HEK293T (cell line): ENCODE measurements around the gene PLCB1.

ENCODE experiments used
- CTCF ChIA-PET: fragments of 350-600 bp; formaldehyde crosslinking; extraction: SDS; loops from one replicate; lab custom pipeline; 2021; ENCODE audit warnings: antibody characterized with exemption, inconsistent platforms; lab: Yijun Ruan, JAX
- POLR2A ChIA-PET: fragments of 350-600 bp; formaldehyde crosslinking; extraction: SDS; loops from one replicate; lab custom pipeline; 2020; ENCODE audit warnings: antibody characterized with exemption, inconsistent platforms; lab: Yijun Ruan, JAX
- DNase-seq: peaks from one replicate; pipeline ENCODE4 v3.0.0; 2012; ENCODE audit warnings: mixed read lengths; ENCODE audit errors: extremely low spot score
- ARNT ChIP-seq: fragments of 450-650 bp; IDR thresholded peaks from 2 replicates; pipeline ENCODE4 v1.6.1; 2017; ENCODE audit warnings: mild to moderate bottlenecking
- BHLHE40 ChIP-seq: fragments of 450-650 bp; IDR thresholded peaks from 2 replicates; pipeline ENCODE4 v1.6.1; 2016; ENCODE audit warnings: mild to moderate bottlenecking, moderate library complexity, borderline replicate concordance
- CTBP1 ChIP-seq: fragments of 450-650 bp; IDR thresholded peaks from 2 replicates; pipeline ENCODE4 v1.6.1; 2016; ENCODE audit warnings: borderline replicate concordance
- ELF4 ChIP-seq: fragments of 450-650 bp; IDR thresholded peaks from 2 replicates; pipeline ENCODE4 v1.6.1; 2017; ENCODE audit warnings: antibody characterized with exemption
- FOXA1 ChIP-seq: fragments of 450-650 bp; IDR thresholded peaks from 2 replicates; pipeline ENCODE4 v1.6.1; 2016; ENCODE audit warnings: mild to moderate bottlenecking
- FOXK2 ChIP-seq: fragments of 450-650 bp; IDR thresholded peaks from 2 replicates; pipeline ENCODE4 v1.6.1; 2016; ENCODE audit warnings: mild to moderate bottlenecking
- FOXM1 ChIP-seq: fragments of 450-650 bp; IDR thresholded peaks from 2 replicates; pipeline ENCODE4 v1.6.1; 2017; ENCODE audit warnings: mild to moderate bottlenecking, borderline replicate concordance
- HDGF ChIP-seq: fragments of 450-650 bp; IDR thresholded peaks from 2 replicates; pipeline ENCODE4 v1.6.1; 2017; ENCODE audit warnings: antibody characterized with exemption, borderline replicate concordance
- L3MBTL2 ChIP-seq: fragments of 450-650 bp; conservative IDR thresholded peaks from 2 replicates; pipeline ENCODE4 v1.6.1; 2016; ENCODE audit warnings: mild to moderate bottlenecking
- LEF1 ChIP-seq: fragments of 450-650 bp; IDR thresholded peaks from 2 replicates; pipeline ENCODE4 v1.6.1; 2017; ENCODE audit warnings: mild to moderate bottlenecking, borderline replicate concordance
- NFRKB ChIP-seq: fragments of 450-650 bp; IDR thresholded peaks from 2 replicates; pipeline ENCODE4 v1.6.1; 2016; ENCODE audit warnings: mild to moderate bottlenecking, moderate library complexity
- PKNOX1 ChIP-seq: fragments of 450-650 bp; IDR thresholded peaks from 2 replicates; pipeline ENCODE4 v1.6.1; 2016
- SP1 ChIP-seq: fragments of 450-650 bp; IDR thresholded peaks from 2 replicates; pipeline ENCODE4 v1.6.1; 2017
- SUZ12 ChIP-seq: fragments of 450-650 bp; IDR thresholded peaks from 2 replicates; pipeline ENCODE4 v1.6.1; 2016; ENCODE audit warnings: mild to moderate bottlenecking
- TARDBP ChIP-seq: fragments of 450-650 bp; IDR thresholded peaks from 2 replicates; pipeline ENCODE4 v1.6.1; 2016
- ZNF384 ChIP-seq: fragments of 450-650 bp; IDR thresholded peaks from 2 replicates; pipeline ENCODE4 v1.6.1; 2016

PLCB1 gene

DNA sequence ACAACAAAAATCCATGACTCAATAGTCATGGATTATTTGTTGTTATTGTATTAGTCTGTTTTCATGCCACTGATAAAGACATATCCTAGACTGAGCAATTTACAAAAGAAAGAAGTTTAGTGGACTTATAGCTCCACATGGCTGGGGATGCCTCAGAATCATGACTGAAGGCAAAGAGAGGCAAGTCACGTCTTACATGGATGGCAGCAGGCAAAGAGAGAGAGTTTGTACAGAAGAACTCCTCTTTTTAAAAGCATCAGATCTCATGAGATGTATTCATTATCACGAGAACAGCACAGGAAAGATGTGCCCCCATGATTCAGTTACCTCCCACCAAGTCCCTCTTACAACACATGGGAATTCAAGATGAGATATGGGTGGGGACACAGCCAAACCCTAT, 792.5 kb downstream of the PLCB1 start:
- POLR2A ChIA-PET = no interaction called here
- CTCF ChIA-PET = no interaction called here

GRCh38 chr20:8930726-8931125, 798.7 kb downstream of the PLCB1 start:
- no peak for DNase-seq
- no peak for TF ChIP-seq BHLHE40
- no peak for TF ChIP-seq SP1
- no peak for TF ChIP-seq PKNOX1
- TF ChIP-seq CTBP1 = no peak
- TF ChIP-seq ARNT = no peak
- TF ChIP-seq FOXM1 = no peak
- no peak for TF ChIP-seq ZNF384
- TF ChIP-seq NFRKB = no peak
- no peak for TF ChIP-seq SUZ12
- no peak for TF ChIP-seq FOXA1
- no peak for TF ChIP-seq HDGF
- no peak for TF ChIP-seq TARDBP
- TF ChIP-seq ELF4 = no peak
- no peak for TF ChIP-seq FOXK2
- no peak for TF ChIP-seq L3MBTL2
- no peak for TF ChIP-seq LEF1
- CTCF ChIA-PET = no interaction called here
- POLR2A ChIA-PET = no interaction called here

More for the DNA sequence above, 792.5 kb downstream of the PLCB1 start:
- DNase-seq = no peak
- no peak for TF ChIP-seq HDGF
- no peak for TF ChIP-seq ELF4
- TF ChIP-seq NFRKB = no peak
- TF ChIP-seq LEF1 = no peak
- no peak for TF ChIP-seq FOXK2
- TF ChIP-seq FOXM1 = no peak

DNA sequence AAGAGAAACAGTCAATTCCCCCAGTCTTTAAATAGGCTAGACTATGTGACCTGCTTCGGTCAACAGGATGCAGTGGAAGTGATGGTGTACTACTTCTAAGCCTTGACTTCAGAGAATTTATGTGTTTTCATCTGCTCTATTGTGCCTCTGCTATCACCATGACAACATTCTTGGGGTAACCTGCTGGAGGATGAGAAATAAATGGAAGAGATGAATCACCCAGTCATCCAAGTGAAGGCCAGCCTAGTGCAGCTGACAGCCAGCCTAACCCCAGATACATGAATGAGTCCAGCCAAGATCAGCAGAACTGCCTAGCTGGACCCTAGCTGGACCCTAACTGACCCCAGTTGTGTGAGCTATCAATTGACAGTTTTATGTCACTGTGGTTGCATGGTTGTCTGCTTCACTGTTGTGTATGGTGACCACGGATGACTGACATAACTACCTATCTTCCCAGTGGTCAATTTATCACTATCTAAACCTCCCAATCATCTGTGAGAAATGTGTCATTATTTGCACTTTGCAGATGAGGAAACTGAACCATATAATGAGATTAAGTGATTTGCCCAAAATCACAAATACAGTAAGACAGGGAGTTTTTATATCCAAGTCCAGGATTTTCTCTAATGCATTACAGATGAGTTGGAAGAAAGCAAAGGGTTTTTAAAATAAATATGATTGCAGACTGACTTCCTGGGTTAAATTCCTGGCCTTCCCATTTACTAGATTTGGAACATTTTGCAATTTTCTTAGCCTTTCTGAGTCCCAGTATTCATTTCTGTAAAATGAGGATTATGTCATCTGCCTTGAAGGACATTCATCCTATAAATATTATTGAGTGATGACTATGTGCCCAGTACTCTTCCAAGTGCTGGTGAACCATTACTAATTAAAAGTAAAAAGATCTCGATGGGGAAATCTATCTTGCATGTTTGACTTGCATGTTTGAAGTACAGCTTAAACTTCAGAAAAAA, 800.4 kb downstream of the PLCB1 start:
- ChIA-PET CTCF (no interaction called here), POLR2A (no interaction called here)
- no peak for DNase-seq
- TF ChIP-seq LEF1 = no peak
- no peak for TF ChIP-seq FOXM1
- no peak for TF ChIP-seq CTBP1
- TF ChIP-seq FOXA1 = no peak
- no peak for TF ChIP-seq FOXK2
- no peak for TF ChIP-seq TARDBP
- TF ChIP-seq BHLHE40 = no peak
- no peak for TF ChIP-seq HDGF
- TF ChIP-seq ELF4 = no peak
- TF ChIP-seq L3MBTL2 = no peak

GRCh38 chr20:8933381-8933807, 801.3 kb downstream of the PLCB1 start:
- TF ChIP-seq FOXA1 = no peak
- TF ChIP-seq ZNF384 = no peak
- TF ChIP-seq NFRKB = no peak
- no peak for TF ChIP-seq ELF4
- no peak for TF ChIP-seq HDGF
- no peak for TF ChIP-seq ARNT
- TF ChIP-seq L3MBTL2 = no peak
- ChIA-PET POLR2A (no interaction called here), CTCF (no interaction called here)
- DNase-seq = no peak

DNA sequence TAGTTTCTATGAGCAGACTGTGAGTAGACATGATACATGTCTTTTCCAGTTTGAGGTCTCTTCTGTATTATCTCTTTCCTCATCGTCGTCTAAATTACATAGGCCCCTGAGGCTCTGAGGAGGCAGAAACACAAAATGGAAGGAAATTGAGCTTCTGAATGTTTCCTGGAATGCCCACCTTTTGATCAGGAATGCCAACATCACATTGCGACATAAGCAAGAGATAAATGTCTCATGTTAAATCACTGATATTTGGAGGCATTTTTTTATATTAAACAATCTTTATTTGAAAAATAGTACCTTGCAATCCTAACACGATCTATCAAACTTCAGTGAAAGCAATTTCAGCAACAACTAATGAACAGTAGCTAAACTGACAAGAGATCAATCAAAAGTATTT, 802.3 kb downstream of the PLCB1 start:
- TF ChIP-seq TARDBP (no peak), BHLHE40 (no peak), ELF4 (no peak), SP1 (no peak), ARNT (no peak), CTBP1 (no peak), FOXA1 (no peak), LEF1 (no peak), L3MBTL2 (no peak)
- ChIA-PET POLR2A (no interaction called here), CTCF (interaction anchor here (0.6 kb wide), 1 partner anchor 39 kb away, joined by 4 read pairs; no protein-coding TSS in a partner anchor)
- DNase-seq = no peak
